GM18505 (cell line): ENCODE measurements around the gene RAB6B.

Experiments
- ATAC-seq: cut with Tn5 transposase; IDR thresholded peaks from one replicate; pipeline ENCODE4 v1.9.1; 2021; ENCODE audit not compliant: unreplicated experiment
- POLR2A ChIP-seq: IDR thresholded peaks from 4 replicates; pipeline ENCODE4 v1.6.1; 2011; ENCODE audit warnings: borderline replicate concordance; ENCODE audit not compliant: insufficient read depth, insufficient read length; ENCODE audit errors: extremely low read depth

The RAB6B gene

GRCh38 chr3:133821767-133822638 lies 73.7 kb downstream of the RAB6B start:
- TF ChIP-seq POLR2A = no peak
- ATAC-seq = no peak

GRCh38 chr3:133820889-133821675 lies 74.6 kb downstream of the RAB6B start:
- ATAC-seq = no peak
- no peak for TF ChIP-seq POLR2A

GRCh38 chr3:133820129-133820528 lies 75.6 kb downstream of the RAB6B start:
- ATAC-seq = no peak
- no peak for TF ChIP-seq POLR2A

GRCh38 chr3:133815386-133815785 lies 80.3 kb downstream of the RAB6B start:
- ATAC-seq = no peak
- TF ChIP-seq POLR2A = no peak

- TF ChIP-seq POLR2A = no peak
- no peak for ATAC-seq
Observed at GRCh38 chr3:133812872-133813271, 82.8 kb downstream of the RAB6B start.

GRCh38 chr3:133805702-133806475 lies 89.8 kb downstream of the RAB6B start, which contains the start of gene SRPRB:
Gene SRPRB, plus strand, starts transcription at chr3:133805815. Its CDS starts 34 bp downstream, at chr3:133805849.
- TF ChIP-seq POLR2A = peak; percentile 92
- peak; percentile 97 for ATAC-seq

- no peak for ATAC-seq
- TF ChIP-seq POLR2A = no peak
Observed at GRCh38 chr3:133805384-133805701, 90.3 kb downstream of the RAB6B start.

- no peak for ATAC-seq
- TF ChIP-seq POLR2A = no peak
Observed at GRCh38 chr3:133804896-133805295, 90.8 kb downstream of the RAB6B start.

- no peak for ATAC-seq
Observed at GRCh38 chr3:133803469-133803868, 92.2 kb downstream of the RAB6B start.

GRCh38 chr3:133799794-133800585 lies 95.7 kb downstream of the RAB6B start:
- ATAC-seq = no peak
- TF ChIP-seq POLR2A = no peak

More at GRCh38 chr3:133803469-133803868, 92.2 kb downstream of the RAB6B start:
- TF ChIP-seq POLR2A = no peak

- ATAC-seq = no peak
Observed at GRCh38 chr3:133797396-133798105, 98.1 kb downstream of the RAB6B start.

More at GRCh38 chr3:133797396-133798105, 98.1 kb downstream of the RAB6B start:
- no peak for TF ChIP-seq POLR2A
